CD14-positive monocyte (primary cell): ENCODE data around the gene CIROP. TPM values are rescaled to one million over a fixed set of nuclear protein-coding genes. Genes with fewer than 3 reads are reported as not detected.

Experiments
- DNase-seq, 3 donors: peaks; one replicate each; pipeline ENCODE4 v3.0.0-alpha.2; 2011 to 2022
- H2AFZ ChIP-seq: 2 replicates; pipeline ENCODE4 v1.6.0; 2012; ENCODE audit warnings: mild to moderate bottlenecking, low read depth, low read length, inconsistent platforms; ENCODE audit not compliant: insufficient read depth, poor library complexity, severe bottlenecking
- H3K27ac ChIP-seq, 2 donors: 1 replicate in 1 of 2; 2 replicates in 1 of 2; pipeline ENCODE4 v1.5.1; 2012 to 2013; ENCODE audit warnings: low read length in 2 of 2, control low read depth in 1 of 2, inconsistent platforms in 1 of 2, low read depth in 1 of 2, mild to moderate bottlenecking in 1 of 2
- H3K27me3 ChIP-seq, 2 donors: one replicate each; pipeline versions ENCODE4 v1.6.0 to v1.6.1; 2011 to 2013; ENCODE audit warnings: low read length in 2 of 2; ENCODE audit not compliant: control insufficient read depth in 2 of 2, insufficient read depth in 2 of 2
- H3K36me3 ChIP-seq, 2 donors: replicated peaks in 1 of 2; 1 replicate in 1 of 2; 2 replicates in 1 of 2; pipeline versions ENCODE4 v1.5.1 to v1.6.1; 2012 to 2013; ENCODE audit warnings: low read length in 2 of 2, control low read depth in 1 of 2, inconsistent platforms in 1 of 2, mild to moderate bottlenecking in 1 of 2; ENCODE audit not compliant: insufficient read depth in 2 of 2, control insufficient read depth in 1 of 2
- H3K4me1 ChIP-seq, 2 donors: 1 replicate in 1 of 2; 2 replicates in 1 of 2; pipeline versions ENCODE4 v1.5.1 to v1.6.1; 2012 to 2013; ENCODE audit warnings: low read length in 2 of 2, control low read depth in 1 of 2, inconsistent platforms in 1 of 2, mild to moderate bottlenecking in 1 of 2, moderate library complexity in 1 of 2; ENCODE audit not compliant: insufficient read depth in 2 of 2, control insufficient read depth in 1 of 2
- H3K4me2 ChIP-seq: replicated peaks from 2 replicates; pipeline ENCODE3; 2012; ENCODE audit warnings: low read length, moderate library complexity, mild to moderate bottlenecking; ENCODE audit not compliant: poor library complexity, severe bottlenecking; ENCODE audit errors: extremely low read depth
- H3K4me3 ChIP-seq, 3 experiments: fragments of 200-600 bp in 1 of 3; sonication (generic) in 1 of 3; replicated peaks in 1 of 3; 1 replicate in 2 of 3; 2 replicates in 1 of 3; pipeline ENCODE4 v1.5.1; 2011 to 2013; ENCODE audit warnings: low read length in 3 of 3, mild to moderate bottlenecking in 3 of 3, control low read depth in 2 of 3, low read depth in 2 of 3, inconsistent platforms in 1 of 3, moderate library complexity in 1 of 3
- H3K79me2 ChIP-seq: 2 replicates; pipeline ENCODE4 v1.6.0; 2012; ENCODE audit warnings: mild to moderate bottlenecking, control low read depth, inconsistent platforms, low read length, moderate library complexity; ENCODE audit not compliant: insufficient read depth
- H3K9ac ChIP-seq: 2 replicates; pipeline ENCODE4 v1.6.0; 2017; ENCODE audit warnings: low read length, mild to moderate bottlenecking; ENCODE audit not compliant: insufficient read depth, poor library complexity, severe bottlenecking
- H3K9me3 ChIP-seq, 2 donors: replicated peaks in 1 of 2; 1 replicate in 1 of 2; 2 replicates in 1 of 2; pipeline versions ENCODE4 v1.5.1 to v1.6.1; 2012 to 2013; ENCODE audit warnings: low read length in 2 of 2, control low read depth in 1 of 2; ENCODE audit not compliant: control insufficient read depth in 1 of 2, insufficient read depth in 1 of 2
- H4K20me1 ChIP-seq: 2 replicates; pipeline ENCODE4 v1.6.0; 2012; ENCODE audit warnings: mild to moderate bottlenecking, low read length, control low read depth, moderate library complexity; ENCODE audit not compliant: insufficient read depth
- H3K27ac Mint-ChIP-seq, 7 donors: one replicate each; pipeline ENCODE4 v1.8.0; 2020; ENCODE audit warnings: mild to moderate bottlenecking in 7 of 7, mixed read lengths in 7 of 7, moderate library complexity in 6 of 7, inconsistent platforms in 2 of 7
- H3K27me3 Mint-ChIP-seq, 3 donors: one replicate each; pipeline ENCODE4 v1.8.0; 2021 to 2022; ENCODE audit warnings: low read depth in 3 of 3, mild to moderate bottlenecking in 3 of 3, mixed read lengths in 3 of 3, moderate library complexity in 3 of 3, inconsistent platforms in 1 of 3
- H3K36me3 Mint-ChIP-seq, 2 donors: one replicate each; pipeline ENCODE4 v1.8.0; 2020; ENCODE audit warnings: mixed read lengths in 2 of 2, inconsistent platforms in 1 of 2, mild to moderate bottlenecking in 1 of 2
- H3K4me1 Mint-ChIP-seq: one replicate; pipeline ENCODE4 v1.8.0; 2020; ENCODE audit warnings: mild to moderate bottlenecking, mixed read lengths
- H3K4me3 Mint-ChIP-seq, 2 donors: one replicate each; pipeline ENCODE4 v1.8.0; 2020; ENCODE audit warnings: mild to moderate bottlenecking in 2 of 2, mixed read lengths in 2 of 2, moderate library complexity in 1 of 2
- H3K9me3 Mint-ChIP-seq, 7 donors: one replicate each; pipeline ENCODE4 v1.8.0; 2020 to 2022; ENCODE audit warnings: mixed read lengths in 7 of 7, mild to moderate bottlenecking in 6 of 7, moderate library complexity in 6 of 7, inconsistent platforms in 2 of 7
- WGBS: methylation state at CpG from one replicate; pipeline ENCODE4 v1.1.5; 2013; ENCODE audit warnings: missing lambda C conversion rate; ENCODE audit not compliant: insufficient coverage; 5-methylcytosine and 5-hydroxymethylcytosine counted together
- intact Hi-C, 2 donors: fragments of 100-400 bp; cut with micrococcal nuclease; formaldehyde crosslinking; loops; one replicate each; pipeline versions ENCODE4 v1.15.0 to v1.15.1; 2023
- polyA plus RNA-seq, 3 donors: library from polyadenylated mRNA; depleted of rRNA in 1 of 3; unstranded in 2 of 3; stranded (reverse) in 1 of 3; fragments of 300-500 nt in 2 of 3; fragments of >200 nt in 1 of 3; fragmentation: Illumina TruSeq in 2 of 3; gene quantifications; 1 replicate in 2 of 3; 2 replicates in 1 of 3; pipeline ENCODE4 v1.2.3, GENCODE V29; 2012 to 2021
- TF ChIP-seq, protein P1 (sequence below): fragments of 200-600 bp; IDR thresholded peaks from one replicate; pipeline ENCODE4 v1.8.0; 2022; ENCODE audit warnings: antibody characterized with exemption, mild to moderate bottlenecking

Gene CIROP
- polyA plus RNA-seq, 3 donors: not detected

DNA sequence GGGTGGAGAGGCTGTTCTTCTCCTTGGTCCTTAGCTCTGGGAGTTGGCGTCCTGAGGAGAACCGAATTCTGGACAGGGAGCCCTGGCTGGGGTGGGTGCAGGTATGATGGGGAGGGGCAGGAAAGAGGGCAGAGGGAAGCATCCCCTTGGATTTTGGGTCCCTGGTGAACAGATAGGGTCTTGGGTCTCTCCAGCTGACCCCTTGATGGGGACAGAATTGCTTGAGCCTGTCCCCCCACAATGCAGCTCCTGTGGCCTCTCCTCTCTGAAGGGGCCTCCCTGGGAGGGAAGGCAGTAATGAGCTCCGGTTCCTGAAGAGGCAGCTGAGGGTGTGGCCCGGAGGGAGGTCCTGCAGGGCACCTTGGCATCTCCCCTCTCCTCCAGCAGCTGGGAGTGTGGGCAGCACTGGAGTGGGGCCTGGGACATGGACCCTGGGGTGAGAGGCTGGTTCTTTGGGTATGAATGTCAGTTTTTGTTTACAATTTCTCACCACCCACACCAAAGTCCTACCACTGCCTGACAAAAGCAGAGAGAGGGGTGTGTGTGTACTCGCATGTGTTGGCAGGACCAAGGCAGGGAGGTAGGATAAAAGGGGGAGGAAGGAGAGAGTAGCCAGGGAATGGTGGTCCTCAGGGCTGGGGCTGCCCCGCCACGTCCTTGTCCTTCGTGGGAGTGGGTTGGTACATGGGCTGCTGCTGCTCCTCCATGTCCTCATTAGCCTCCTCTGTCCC, 21.9 kb upstream of the CIROP start:
- no peaks in the 10 kb centered on the region for H3K27me3 ChIP-seq
- Mint-ChIP-seq H3K27me3 (peaks cover 0 to 2% (median 1%) of the 10 kb centered on the region in 3 donors), H3K4me3 (no peak overlapping the region), H3K27ac (no peak overlapping the region), H3K36me3 (no peaks in the 10 kb centered on the region), H3K9me3 (peaks cover 0 to 2% (median 0%) of the 10 kb centered on the region in 7 donors), H3K4me1 (peaks cover 34% of the 10 kb centered on the region)
- WGBS: 100% methylated on average over 1 of the region's 8 CpGs
- intact Hi-C loops: no loop called here
- H3K4me2 ChIP-seq: no peak overlapping the region
- no peak for DNase-seq
- no peak overlapping the region for H3K27ac ChIP-seq
- no peaks in the 10 kb centered on the region for H4K20me1 ChIP-seq
- no peaks in the 10 kb centered on the region for H3K36me3 ChIP-seq
- H2AFZ ChIP-seq: no peak overlapping the region
- H3K9me3 ChIP-seq: no peaks in the 10 kb centered on the region
- peaks cover 20 to 36% of the 10 kb centered on the region in 2 donors for H3K4me1 ChIP-seq
- H3K4me3 ChIP-seq: no peak overlapping the region
- TF ChIP-seq, protein P1, sequence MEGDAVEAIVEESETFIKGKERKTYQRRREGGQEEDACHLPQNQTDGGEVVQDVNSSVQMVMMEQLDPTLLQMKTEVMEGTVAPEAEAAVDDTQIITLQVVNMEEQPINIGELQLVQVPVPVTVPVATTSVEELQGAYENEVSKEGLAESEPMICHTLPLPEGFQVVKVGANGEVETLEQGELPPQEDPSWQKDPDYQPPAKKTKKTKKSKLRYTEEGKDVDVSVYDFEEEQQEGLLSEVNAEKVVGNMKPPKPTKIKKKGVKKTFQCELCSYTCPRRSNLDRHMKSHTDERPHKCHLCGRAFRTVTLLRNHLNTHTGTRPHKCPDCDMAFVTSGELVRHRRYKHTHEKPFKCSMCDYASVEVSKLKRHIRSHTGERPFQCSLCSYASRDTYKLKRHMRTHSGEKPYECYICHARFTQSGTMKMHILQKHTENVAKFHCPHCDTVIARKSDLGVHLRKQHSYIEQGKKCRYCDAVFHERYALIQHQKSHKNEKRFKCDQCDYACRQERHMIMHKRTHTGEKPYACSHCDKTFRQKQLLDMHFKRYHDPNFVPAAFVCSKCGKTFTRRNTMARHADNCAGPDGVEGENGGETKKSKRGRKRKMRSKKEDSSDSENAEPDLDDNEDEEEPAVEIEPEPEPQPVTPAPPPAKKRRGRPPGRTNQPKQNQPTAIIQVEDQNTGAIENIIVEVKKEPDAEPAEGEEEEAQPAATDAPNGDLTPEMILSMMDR: no peak
- no peak overlapping the region for H3K9ac ChIP-seq
- no peaks in the 10 kb centered on the region for H3K79me2 ChIP-seq

DNA sequence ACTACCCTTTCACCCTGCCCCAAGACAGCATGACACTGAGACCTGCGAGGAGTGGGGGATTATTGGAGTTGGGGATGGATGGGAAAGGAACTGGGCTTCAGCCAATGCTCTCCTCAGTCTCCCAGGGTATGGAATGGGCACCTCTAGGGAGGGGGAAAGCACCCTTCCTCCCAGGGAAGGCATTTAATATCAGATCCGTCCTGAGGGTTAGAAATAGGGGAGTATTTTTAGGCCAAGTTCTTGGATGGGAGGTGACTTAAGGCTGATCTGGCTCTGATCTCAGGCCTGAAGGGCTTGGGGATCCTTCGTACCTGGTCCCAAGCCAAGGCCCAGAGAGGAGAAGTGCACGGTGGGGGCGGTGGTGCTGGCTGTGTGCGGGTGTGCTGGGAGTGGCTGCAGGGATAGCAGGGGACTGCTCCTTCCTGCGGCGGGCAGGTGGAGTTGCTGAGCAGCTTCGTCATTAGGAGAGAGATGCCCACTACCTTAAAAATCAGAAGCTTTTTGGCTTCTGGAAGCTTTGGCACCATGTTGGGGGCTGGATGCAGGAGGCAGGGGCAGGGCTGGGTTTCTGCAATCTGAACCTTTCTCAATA, 21.2 kb upstream of the CIROP start:
- Histone ChIP-seq H3K27me3 (no peaks in the 10 kb centered on the region), H3K27ac (no peak overlapping the region), H2AFZ (no peak overlapping the region), H3K36me3 (no peaks in the 10 kb centered on the region), H3K4me2 (no peak overlapping the region), H3K4me3 (no peak overlapping the region), H3K4me1 (peaks cover 18 to 30% of the 10 kb centered on the region in 2 donors), H3K9ac (no peak overlapping the region), H3K9me3 (no peaks in the 10 kb centered on the region), H4K20me1 (no peaks in the 10 kb centered on the region), H3K79me2 (no peaks in the 10 kb centered on the region)
- Mint-ChIP-seq H3K4me3 (no peak overlapping the region), H3K36me3 (no peaks in the 10 kb centered on the region), H3K9me3 (peaks cover 0 to 2% (median 0%) of the 10 kb centered on the region in 7 donors), H3K27me3 (peaks cover 0 to 2% (median 0%) of the 10 kb centered on the region in 3 donors), H3K27ac (peak overlapping the region in 1 of 7 donors; percentile 26), H3K4me1 (peaks cover 35% of the 10 kb centered on the region)
- intact Hi-C loops: no loop called here
- WGBS: 100% methylated on average over 7 of the region's 9 CpGs
- no peak for DNase-seq
- TF ChIP-seq, protein P1: no peak
